Psoas muscle (tissue), 8 donors: Measurements from ENCODE around the gene LSM11. TPM values are rescaled to one million over a fixed set of nuclear protein-coding genes. Genes with fewer than 3 reads are reported as not detected.

ENCODE experiments used
- ATAC-seq, 4 donors: fragments of 200-7000 bp; cut with Tn5 transposase; one replicate each; pipeline ENCODE4 v1.9.1; 2020; ENCODE audit warnings: moderate library complexity in 3 of 4, mild to moderate bottlenecking in 2 of 4
- DNase-seq, 2 donors: peaks; one replicate each; pipeline ENCODE4 v3.0.0-alpha.2; 2020
- H3K27ac ChIP-seq: fragments of 200-600 bp; one replicate; pipeline ENCODE4 v1.8.0; 2022
- H3K27me3 ChIP-seq, 3 donors: fragments of 200-600 bp in 1 of 3; one replicate each; pipeline versions ENCODE4 v1.6.1 to v1.8.0; 2013 to 2022; ENCODE audit warnings: low read length in 2 of 3, mild to moderate bottlenecking in 2 of 3, moderate library complexity in 1 of 3; ENCODE audit not compliant: insufficient read depth in 3 of 3
- H3K36me3 ChIP-seq, 2 donors: fragments of 200-600 bp in 1 of 2; one replicate each; pipeline versions ENCODE4 v1.6.1 to v1.8.0; 2013 to 2022; ENCODE audit warnings: low read depth in 1 of 2, mild to moderate bottlenecking in 1 of 2, moderate library complexity in 1 of 2; ENCODE audit not compliant: insufficient read depth in 1 of 2
- H3K4me1 ChIP-seq: fragments of 200-600 bp; one replicate; pipeline ENCODE4 v1.8.0; 2022
- H3K4me3 ChIP-seq: fragments of 200-600 bp; one replicate; pipeline ENCODE4 v1.8.0; 2022; ENCODE audit warnings: mild to moderate bottlenecking
- H3K9me3 ChIP-seq: fragments of 200-600 bp; one replicate; pipeline ENCODE4 v1.8.0; 2022
- WGBS, 3 donors: extraction: QIAGEN DNeasy Blood & Tissue Kit; methylation state at CpG; one replicate each; pipeline versions ENCODE4 v1.1.6 to v1.1.7; 2013; 5-methylcytosine and 5-hydroxymethylcytosine counted together
- intact Hi-C, 2 donors: fragments of 100-400 bp; cut with DNase I; formaldehyde crosslinking; loops; one replicate each; pipeline versions ENCODE4 v1.11.0 to v1.14.2; 2022
- polyA plus RNA-seq, 3 donors: library from polyadenylated mRNA; stranded (reverse); fragments of 200-250 nt; gene quantifications; one replicate each; pipeline ENCODE4 v1.2.3, GENCODE V29; 2013
- total RNA-seq, 4 donors: library from RNA; stranded (reverse); fragmentation: NEBNext Ultra II Directional in 2 of 4; extraction: Animal tissue kit (Norgen Biotek cat#: 25700) in 2 of 4; gene quantifications; one replicate each; pipeline versions ENCODE4 v1.2.1 to v1.2.4, GENCODE V29; 2021 to 2023
- TF ChIP-seq, protein P1 (sequence below): fragments of 200-600 bp; IDR thresholded peaks from one replicate; pipeline ENCODE4 v1.8.0; 2022; ENCODE audit warnings: antibody characterized with exemption
- donor health status: healthy with polysubstance abuse.
- donor health status: DM: no; HTN: no; CAD: no; lungs with moderate emphysema.
- donor health status: Bipolar disorder and iron deficiency.
- donor health status: healthy.
- donor health status: DM: yes; HTN: yes; CAD: no.
- donor health status: DM: no; HTN: no; CAD: no.
- donor health status: DM: no; HTN: no; CAD: no.
- donor health status: DM: yes; HTN: yes; CAD: no.

Gene LSM11
- total and polyA plus RNA-seq, 7 donors, result 1.0 to 2.2 (median 1.8) TPM

GRCh38 chr5:157764531-157764930 lies 21.0 kb downstream of the LSM11 start:
- no peak overlapping the region for H3K27ac ChIP-seq
- H3K9me3 ChIP-seq, result no peaks in the 10 kb centered on the region
- H3K4me1 ChIP-seq, result peaks cover 8% of the 10 kb centered on the region
- no peak for DNase-seq
- TF ChIP-seq, protein P1, sequence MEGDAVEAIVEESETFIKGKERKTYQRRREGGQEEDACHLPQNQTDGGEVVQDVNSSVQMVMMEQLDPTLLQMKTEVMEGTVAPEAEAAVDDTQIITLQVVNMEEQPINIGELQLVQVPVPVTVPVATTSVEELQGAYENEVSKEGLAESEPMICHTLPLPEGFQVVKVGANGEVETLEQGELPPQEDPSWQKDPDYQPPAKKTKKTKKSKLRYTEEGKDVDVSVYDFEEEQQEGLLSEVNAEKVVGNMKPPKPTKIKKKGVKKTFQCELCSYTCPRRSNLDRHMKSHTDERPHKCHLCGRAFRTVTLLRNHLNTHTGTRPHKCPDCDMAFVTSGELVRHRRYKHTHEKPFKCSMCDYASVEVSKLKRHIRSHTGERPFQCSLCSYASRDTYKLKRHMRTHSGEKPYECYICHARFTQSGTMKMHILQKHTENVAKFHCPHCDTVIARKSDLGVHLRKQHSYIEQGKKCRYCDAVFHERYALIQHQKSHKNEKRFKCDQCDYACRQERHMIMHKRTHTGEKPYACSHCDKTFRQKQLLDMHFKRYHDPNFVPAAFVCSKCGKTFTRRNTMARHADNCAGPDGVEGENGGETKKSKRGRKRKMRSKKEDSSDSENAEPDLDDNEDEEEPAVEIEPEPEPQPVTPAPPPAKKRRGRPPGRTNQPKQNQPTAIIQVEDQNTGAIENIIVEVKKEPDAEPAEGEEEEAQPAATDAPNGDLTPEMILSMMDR, result no peak
- H3K27me3 ChIP-seq, result no peaks in the 10 kb centered on the region
- ATAC-seq, result no peak
- H3K36me3 ChIP-seq, result peaks cover 0 to 3% of the 10 kb centered on the region in 2 donors
- no peak overlapping the region for H3K4me3 ChIP-seq
- WGBS, 3 donors, result 77 to 87% (median 81%) methylated on average over 6 of the region's 6 CpGs
- intact Hi-C loops, result loop anchor here in 1 of 2 donors (5.0 to 10.0 kb wide), 2 partner anchors 183 to 1370 kb away; no protein-coding TSS in a partner anchor

DNA sequence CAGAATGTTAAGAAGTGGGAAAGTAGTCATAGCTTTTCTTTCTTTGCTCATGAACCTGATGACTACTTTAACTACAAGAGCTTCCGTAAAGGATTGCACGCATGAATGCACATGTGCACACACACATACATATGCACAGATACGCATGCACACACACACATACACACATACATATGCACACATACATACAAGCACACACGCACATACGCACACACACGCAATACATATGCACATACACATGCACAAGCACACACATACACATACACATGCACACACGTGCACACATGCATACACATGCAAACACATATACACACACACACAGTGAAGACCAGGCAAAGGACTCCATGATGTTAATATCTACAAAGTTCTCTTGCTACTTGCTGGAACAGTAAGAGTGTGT lies 22.9 kb downstream of the LSM11 start:
- Histone ChIP-seq H3K27me3 (no peaks in the 10 kb centered on the region), H3K9me3 (no peaks in the 10 kb centered on the region), H3K4me1 (peaks cover 8% of the 10 kb centered on the region), H3K4me3 (no peak overlapping the region), H3K36me3 (no peaks in the 10 kb centered on the region), H3K27ac (no peak overlapping the region)
- no peak for DNase-seq
- TF ChIP-seq, protein P1, result no peak
- 94 to 97% (median 97%) methylated on average over 7 of the region's 7 CpGs for WGBS, 3 donors
- no peak for ATAC-seq
- intact Hi-C loops, result loop anchor here in 1 of 2 donors (10.0 kb wide), 1 partner anchor 1368 kb away; no protein-coding TSS in a partner anchor

DNA sequence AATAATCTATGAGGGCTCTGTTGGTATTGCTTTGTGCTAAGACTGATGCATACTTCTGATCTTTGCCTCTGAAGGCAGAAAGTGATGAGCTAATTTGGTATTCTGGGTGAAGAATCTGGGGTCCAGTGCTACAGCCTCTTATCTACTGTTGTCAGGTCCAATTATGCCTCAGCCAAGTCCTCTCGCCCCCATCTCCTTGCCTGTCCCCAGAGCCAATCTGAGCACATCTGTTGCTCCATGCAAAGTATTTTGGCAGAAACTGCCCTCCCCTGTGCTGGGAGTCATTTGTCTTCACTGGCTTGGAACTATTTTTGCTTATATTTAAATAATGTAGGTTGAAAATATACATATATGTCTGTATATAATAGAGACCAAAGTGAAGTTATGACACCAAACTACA lies 23.4 kb downstream of the LSM11 start:
- Histone ChIP-seq H3K36me3 (no peaks in the 10 kb centered on the region), H3K27me3 (no peaks in the 10 kb centered on the region), H3K4me3 (no peak overlapping the region), H3K9me3 (no peaks in the 10 kb centered on the region), H3K27ac (no peak overlapping the region), H3K4me1 (peaks cover 8% of the 10 kb centered on the region)
- WGBS, 3 donors, result 47 to 60% (median 57%) methylated on average over 1 of the region's 1 CpG
- TF ChIP-seq, protein P1, result no peak
- DNase-seq (no peak), ATAC-seq (no peak)
- intact Hi-C loops, result loop anchor here in 1 of 2 donors (10.0 kb wide), 1 partner anchor 1368 kb away; no protein-coding TSS in a partner anchor

DNA sequence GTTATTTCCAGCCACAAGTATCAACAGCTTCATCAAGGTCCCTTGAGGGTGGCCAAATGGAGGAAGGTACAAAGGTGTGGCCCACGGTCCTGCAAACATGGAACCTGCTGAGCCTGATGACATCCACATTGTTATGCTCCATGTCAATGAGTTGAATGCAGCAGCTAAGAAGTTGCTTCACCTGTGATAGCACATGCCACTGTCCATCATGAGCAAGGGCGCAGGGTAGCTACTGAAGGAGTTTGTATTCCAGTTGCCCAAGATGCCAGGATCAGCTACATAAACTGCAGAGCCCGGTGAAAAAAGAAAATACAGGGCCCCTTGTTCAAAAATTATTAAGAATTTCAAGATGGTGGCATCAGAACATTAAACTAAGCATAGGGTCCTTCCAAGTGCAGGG lies 24.2 kb downstream of the LSM11 start:
- peak overlapping the region; percentile 31 for H3K27ac ChIP-seq
- intact Hi-C loops, result loop anchor here in 1 of 2 donors (10.0 kb wide), 1 partner anchor 1367 kb away; no protein-coding TSS in a partner anchor

More for the DNA sequence above, 24.2 kb downstream of the LSM11 start:
- TF ChIP-seq, protein P1, result no peak
- no peaks in the 10 kb centered on the region for H3K36me3 ChIP-seq
- 40 to 44% (median 43%) methylated on average over 3 of the region's 3 CpGs for WGBS, 3 donors
- DNase-seq, result no peak
- ATAC-seq, result peak; percentile 48 to 69 (median 56)
- H3K4me1 ChIP-seq, result peaks cover 8% of the 10 kb centered on the region
- H3K27me3 ChIP-seq, result no peaks in the 10 kb centered on the region
- H3K4me3 ChIP-seq, result no peak overlapping the region
- no peaks in the 10 kb centered on the region for H3K9me3 ChIP-seq
